Measurements from ENCODE around the gene MTA3. TPM values are rescaled to one million over a fixed set of nuclear protein-coding genes. Genes with fewer than 3 reads are reported as not detected.

Gene MTA3
- polyA plus RNA-seq, 6 donors from 2014 or later: 2.7 to 8.3 (median 6.9) TPM

GRCh38 chr2:42769583-42770287 is 201.3 kb downstream of the MTA3 start:
- Mint-ChIP-seq H3K9me3 (no peaks in the 10 kb centered on the region), H3K4me3 (no peak overlapping the region), H3K4me1 (peaks cover 0 to 4% (median 0%) of the 10 kb centered on the region in 3 donors), H3K36me3 (no peaks in the 10 kb centered on the region), H3K27ac (peak overlapping the region in 1 of 6 donors; percentile 67), H3K27me3 (no peaks in the 10 kb centered on the region)
- ATAC-seq (ENCODE audit: low read depth in 2 of 2) (no peak), DNase-seq (no peak)

GRCh38 chr2:42770288-42771131 is 202.1 kb downstream of the MTA3 start:
- Mint-ChIP-seq H3K4me1 (peaks cover 6 to 8% (median 6%) of the 10 kb centered on the region in 3 donors), H3K9me3 (no peaks in the 10 kb centered on the region), H3K36me3 (no peaks in the 10 kb centered on the region), H3K27me3 (no peaks in the 10 kb centered on the region), H3K4me3 (no peak overlapping the region), H3K27ac (peak overlapping the region in 3 of 6 donors; percentile 6 to 49 (median 11))
- DNase-seq (no peak), ATAC-seq (ENCODE audit: low read depth in 2 of 2) (peak; percentile 40 to 56)

- Mint-ChIP-seq H3K36me3 (no peaks in the 10 kb centered on the region), H3K27me3 (no peaks in the 10 kb centered on the region), H3K4me3 (no peak overlapping the region)
Observed at GRCh38 chr2:42771546-42772153, 203.2 kb downstream of the MTA3 start.

GRCh38 chr2:42775186-42775585 is 206.8 kb downstream of the MTA3 start:
- H3K36me3 Mint-ChIP-seq: no peaks in the 10 kb centered on the region
- no peaks in the 10 kb centered on the region for H3K27me3 Mint-ChIP-seq
- H3K27ac Mint-ChIP-seq: peak overlapping the region in 3 of 6 donors; percentile 70 to 90 (median 89)
- peak overlapping the region in 3 of 8 donors; percentile 18 to 60 (median 20) for H3K4me3 Mint-ChIP-seq
- peaks cover 8 to 10% (median 8%) of the 10 kb centered on the region in 3 donors for H3K4me1 Mint-ChIP-seq
- peaks cover 0 to 6% (median 2%) of the 10 kb centered on the region in 7 donors for H3K9me3 Mint-ChIP-seq
- no peak for ATAC-seq (ENCODE audit: low read depth in 2 of 2)
- DNase-seq: no peak

More at GRCh38 chr2:42771546-42772153, 203.2 kb downstream of the MTA3 start:
- Mint-ChIP-seq H3K4me1 (peaks cover 8 to 12% (median 10%) of the 10 kb centered on the region in 3 donors), H3K9me3 (no peaks in the 10 kb centered on the region), H3K27ac (no peak overlapping the region)
- ATAC-seq (ENCODE audit: low read depth in 2 of 2) (no peak), DNase-seq (no peak)

- ATAC-seq (ENCODE audit: low read depth in 2 of 2): no peak
- peak overlapping the region in 2 of 6 donors; percentile 26 to 70 for H3K27ac Mint-ChIP-seq
- peaks cover 0 to 6% (median 2%) of the 10 kb centered on the region in 7 donors for H3K9me3 Mint-ChIP-seq
- no peak for DNase-seq
- H3K4me1 Mint-ChIP-seq: peaks cover 8 to 10% (median 8%) of the 10 kb centered on the region in 3 donors
- no peaks in the 10 kb centered on the region for H3K27me3 Mint-ChIP-seq
- no peaks in the 10 kb centered on the region for H3K36me3 Mint-ChIP-seq
- H3K4me3 Mint-ChIP-seq: peak overlapping the region in 1 of 8 donors; percentile 18
Observed at GRCh38 chr2:42775810-42776209, 207.4 kb downstream of the MTA3 start.

GRCh38 chr2:42777883-42778805 is 209.7 kb downstream of the MTA3 start:
- no peak for DNase-seq
- Mint-ChIP-seq H3K36me3 (peaks cover 0 to 9% of the 10 kb centered on the region in 2 donors), H3K4me1 (peaks cover 8 to 10% (median 8%) of the 10 kb centered on the region in 3 donors), H3K9me3 (peaks cover 0 to 9% (median 4%) of the 10 kb centered on the region in 7 donors), H3K27ac (peak overlapping the region in 1 of 6 donors; percentile 6), H3K27me3 (no peaks in the 10 kb centered on the region), H3K4me3 (no peak overlapping the region)
- ATAC-seq (ENCODE audit: low read depth in 2 of 2): no peak

DNA sequence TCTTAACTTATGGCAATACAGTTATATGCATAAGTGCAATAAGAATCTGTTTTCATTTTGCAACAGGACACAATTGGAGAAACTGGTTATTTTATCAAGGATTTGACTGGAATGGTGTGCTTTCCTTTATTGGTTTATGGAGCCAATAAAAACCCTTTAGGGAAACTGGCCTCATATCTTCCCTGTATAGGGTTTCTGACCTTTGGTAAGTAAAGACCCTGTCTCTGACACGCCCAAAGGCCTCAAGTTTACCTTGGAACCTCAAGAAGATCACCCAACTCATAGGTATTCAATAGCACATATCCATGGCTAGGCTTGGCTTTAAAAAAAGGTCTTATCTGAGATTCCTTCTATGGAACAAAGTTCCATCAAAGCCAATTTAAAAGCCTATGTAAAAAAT is 212.7 kb downstream of the MTA3 start:
- Mint-ChIP-seq H3K27me3 (no peaks in the 10 kb centered on the region), H3K36me3 (peaks cover 0 to 9% of the 10 kb centered on the region in 2 donors), H3K4me3 (no peak overlapping the region), H3K27ac (no peak overlapping the region), H3K4me1 (no peaks in the 10 kb centered on the region), H3K9me3 (peaks cover 0 to 10% (median 4%) of the 10 kb centered on the region in 7 donors)
- ATAC-seq (ENCODE audit: low read depth in 2 of 2): no peak
- no peak for DNase-seq

- Mint-ChIP-seq H3K36me3 (peaks cover 0 to 9% of the 10 kb centered on the region in 2 donors), H3K4me1 (peaks cover 0 to 6% (median 0%) of the 10 kb centered on the region in 3 donors), H3K27me3 (no peaks in the 10 kb centered on the region), H3K9me3 (peaks cover 0 to 8% (median 0%) of the 10 kb centered on the region in 7 donors), H3K27ac (no peak overlapping the region), H3K4me3 (no peak overlapping the region)
- ATAC-seq (ENCODE audit: low read depth in 2 of 2) (no peak), DNase-seq (no peak)
Observed at GRCh38 chr2:42783511-42783910, 215.1 kb downstream of the MTA3 start.

DNA sequence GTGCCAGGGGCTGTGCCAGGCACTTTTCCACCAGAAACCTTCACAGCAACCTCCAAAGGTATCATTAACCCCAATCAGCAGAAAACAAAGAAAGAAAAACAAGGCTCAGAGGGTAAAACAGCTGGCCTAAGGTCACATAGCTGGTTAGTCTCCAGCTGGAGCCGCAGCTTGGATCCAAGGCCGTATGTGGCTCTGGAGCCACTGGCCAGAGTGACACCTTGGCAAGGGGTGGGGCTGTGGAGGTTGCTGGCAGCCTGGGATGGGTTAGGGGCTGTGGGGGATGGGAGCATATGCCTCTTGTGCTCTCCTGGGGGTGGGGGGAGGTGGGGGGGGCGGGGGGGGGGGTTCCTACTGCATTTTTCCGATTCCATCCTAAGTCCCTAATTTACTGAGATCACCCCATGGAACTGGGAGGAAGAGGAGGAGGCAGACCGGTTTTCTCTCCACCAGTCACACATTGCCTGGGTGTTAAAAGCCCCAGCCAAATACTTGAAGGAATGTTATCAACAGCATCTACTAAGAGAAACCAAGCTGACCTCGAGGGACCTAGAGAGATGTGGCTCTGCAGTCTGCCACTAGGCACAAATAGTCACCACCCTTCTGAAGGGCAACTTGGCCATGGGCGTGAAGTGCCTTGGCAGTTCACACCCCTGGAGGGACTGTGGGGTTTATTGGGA is 215.9 kb downstream of the MTA3 start:
- DNase-seq (no peak), ATAC-seq (ENCODE audit: low read depth in 2 of 2) (no peak)
- H3K27me3 Mint-ChIP-seq: no peaks in the 10 kb centered on the region
- peaks cover 0 to 9% of the 10 kb centered on the region in 2 donors for H3K36me3 Mint-ChIP-seq
- H3K4me1 Mint-ChIP-seq: peaks cover 0 to 6% (median 0%) of the 10 kb centered on the region in 3 donors
- H3K4me3 Mint-ChIP-seq: no peak overlapping the region
- H3K27ac Mint-ChIP-seq: no peak overlapping the region
- H3K9me3 Mint-ChIP-seq: peaks cover 0 to 8% (median 0%) of the 10 kb centered on the region in 7 donors

GRCh38 chr2:42786561-42787345 is 218.3 kb downstream of the MTA3 start:
- H3K27ac Mint-ChIP-seq: peak overlapping the region in 2 of 6 donors; percentile 52 to 70
- H3K36me3 Mint-ChIP-seq: peaks cover under 1 to 9% of the 10 kb centered on the region in 2 donors
- no peaks in the 10 kb centered on the region for H3K27me3 Mint-ChIP-seq
- H3K9me3 Mint-ChIP-seq: peaks cover 0 to 4% (median 0%) of the 10 kb centered on the region in 7 donors
- DNase-seq: no peak
- ATAC-seq (ENCODE audit: low read depth in 2 of 2): no peak
- no peak overlapping the region for H3K4me3 Mint-ChIP-seq
- H3K4me1 Mint-ChIP-seq: peaks cover 11 to 15% (median 13%) of the 10 kb centered on the region in 3 donors

DNA sequence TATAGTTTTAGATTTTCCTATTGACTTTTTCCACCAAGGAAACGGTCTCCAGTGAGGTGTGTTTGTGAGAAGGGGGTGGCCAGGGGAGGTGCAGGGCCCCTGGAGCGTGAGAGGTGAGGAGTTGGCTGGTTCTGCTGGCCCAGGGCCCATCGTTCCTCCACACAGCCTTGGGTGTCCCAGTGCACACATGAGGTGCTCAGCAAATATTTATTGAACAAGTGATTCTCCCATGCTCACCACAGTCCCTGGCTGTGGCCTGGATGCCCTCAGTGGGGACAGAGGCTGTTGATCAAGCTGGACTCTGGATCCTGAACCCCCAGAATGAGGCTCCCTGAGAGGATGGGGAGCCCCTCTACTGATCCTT is 219.0 kb downstream of the MTA3 start:
- H3K4me3 Mint-ChIP-seq: no peak overlapping the region
- peaks cover 0 to 3% (median 0%) of the 10 kb centered on the region in 7 donors for H3K9me3 Mint-ChIP-seq
- peak overlapping the region in 1 of 6 donors; percentile 54 for H3K27ac Mint-ChIP-seq
- H3K36me3 Mint-ChIP-seq: peaks cover 4 to 7% of the 10 kb centered on the region in 2 donors
- ATAC-seq (ENCODE audit: low read depth in 2 of 2) (no peak), DNase-seq (no peak)
- no peaks in the 10 kb centered on the region for H3K27me3 Mint-ChIP-seq
- H3K4me1 Mint-ChIP-seq: peaks cover 17 to 22% (median 18%) of the 10 kb centered on the region in 3 donors

All from naive B cell (primary cell).